ENCODE measurements around the gene COMMD1. TPM values are rescaled to one million over a fixed set of nuclear protein-coding genes. Genes with fewer than 3 reads are reported as not detected.
A peak's percentile ranks its signal among the peaks of the same experiment; 100 is the strongest.

The COMMD1 gene
- total RNA-seq, 2 donors from 2014 or later: 51.1 to 57.8 TPM

DNA sequence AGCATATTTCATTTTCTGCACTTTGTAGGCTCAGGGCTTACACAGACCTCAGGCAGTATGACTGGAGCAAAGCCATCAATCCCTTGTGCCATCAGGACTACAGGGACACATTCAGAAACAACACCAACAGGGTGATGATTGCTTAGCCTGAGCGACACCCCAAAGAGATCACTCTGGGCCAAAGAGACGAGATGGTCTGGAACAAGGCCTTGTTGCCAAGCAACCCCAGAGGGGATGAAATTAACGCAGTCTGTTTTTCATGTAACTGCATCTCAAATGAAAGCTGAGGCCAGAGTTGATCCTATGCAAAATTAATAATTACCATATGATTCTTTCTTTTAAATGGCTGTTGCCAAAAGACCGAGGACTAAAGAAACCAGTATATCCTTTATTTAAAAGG is 270.3 kb downstream of the COMMD1 start:
- Histone ChIP-seq H3K36me3 (no peaks in the 10 kb centered on the region), H3K9me3 (no peaks in the 10 kb centered on the region), H3K27me3 (replicated peaks; ENCODE audit: insufficient read depth) (no peaks in the 10 kb centered on the region), H3K4me3 (no peak overlapping the region), H3K4me1 (ENCODE audit: control insufficient read depth in 1 of 2, low read depth in 2 of 2) (peaks cover 0 to 15% of the 10 kb centered on the region in 2 donors), H3K27ac (no peak overlapping the region)
- TF ChIP-seq, protein P1, sequence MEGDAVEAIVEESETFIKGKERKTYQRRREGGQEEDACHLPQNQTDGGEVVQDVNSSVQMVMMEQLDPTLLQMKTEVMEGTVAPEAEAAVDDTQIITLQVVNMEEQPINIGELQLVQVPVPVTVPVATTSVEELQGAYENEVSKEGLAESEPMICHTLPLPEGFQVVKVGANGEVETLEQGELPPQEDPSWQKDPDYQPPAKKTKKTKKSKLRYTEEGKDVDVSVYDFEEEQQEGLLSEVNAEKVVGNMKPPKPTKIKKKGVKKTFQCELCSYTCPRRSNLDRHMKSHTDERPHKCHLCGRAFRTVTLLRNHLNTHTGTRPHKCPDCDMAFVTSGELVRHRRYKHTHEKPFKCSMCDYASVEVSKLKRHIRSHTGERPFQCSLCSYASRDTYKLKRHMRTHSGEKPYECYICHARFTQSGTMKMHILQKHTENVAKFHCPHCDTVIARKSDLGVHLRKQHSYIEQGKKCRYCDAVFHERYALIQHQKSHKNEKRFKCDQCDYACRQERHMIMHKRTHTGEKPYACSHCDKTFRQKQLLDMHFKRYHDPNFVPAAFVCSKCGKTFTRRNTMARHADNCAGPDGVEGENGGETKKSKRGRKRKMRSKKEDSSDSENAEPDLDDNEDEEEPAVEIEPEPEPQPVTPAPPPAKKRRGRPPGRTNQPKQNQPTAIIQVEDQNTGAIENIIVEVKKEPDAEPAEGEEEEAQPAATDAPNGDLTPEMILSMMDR (IDR thresholded peaks at IDR 0.05): no peak
- ATAC-seq (ENCODE audit: insufficient number of reproducible peaks, low FRiP score, low read depth) (no peak), DNase-seq (ENCODE audit: low spot score) (no peak)

DNA sequence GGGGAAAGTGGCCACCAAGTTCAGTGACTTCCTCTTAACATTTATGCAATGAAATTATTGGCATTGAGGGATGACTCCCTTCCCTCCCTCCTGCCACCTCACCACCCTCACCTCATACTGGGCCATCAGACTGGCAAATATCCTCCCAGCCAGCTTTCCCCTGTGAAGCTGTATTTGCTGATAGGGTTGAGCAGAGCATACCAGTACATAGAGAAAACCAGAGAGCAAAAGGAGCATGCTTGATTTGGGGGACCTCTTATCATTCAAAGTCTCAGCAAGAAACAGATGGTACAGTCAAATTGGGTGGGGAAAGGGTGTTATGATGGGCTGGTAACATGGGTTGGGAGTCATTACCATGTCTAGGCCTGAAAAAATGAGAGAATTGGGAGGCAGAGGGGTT is 271.3 kb downstream of the COMMD1 start:
- ATAC-seq (ENCODE audit: insufficient number of reproducible peaks, low FRiP score, low read depth): no peak
- Histone ChIP-seq H3K4me1 (ENCODE audit: control insufficient read depth in 1 of 2, low read depth in 2 of 2) (peaks cover 0 to 15% of the 10 kb centered on the region in 2 donors), H3K36me3 (no peaks in the 10 kb centered on the region), H3K27ac (no peak overlapping the region), H3K4me3 (no peak overlapping the region), H3K9me3 (no peaks in the 10 kb centered on the region), H3K27me3 (replicated peaks; ENCODE audit: insufficient read depth) (no peaks in the 10 kb centered on the region)
- TF ChIP-seq, protein P1 (IDR thresholded peaks at IDR 0.05): no peak
- no peak for DNase-seq (ENCODE audit: low spot score)

DNA sequence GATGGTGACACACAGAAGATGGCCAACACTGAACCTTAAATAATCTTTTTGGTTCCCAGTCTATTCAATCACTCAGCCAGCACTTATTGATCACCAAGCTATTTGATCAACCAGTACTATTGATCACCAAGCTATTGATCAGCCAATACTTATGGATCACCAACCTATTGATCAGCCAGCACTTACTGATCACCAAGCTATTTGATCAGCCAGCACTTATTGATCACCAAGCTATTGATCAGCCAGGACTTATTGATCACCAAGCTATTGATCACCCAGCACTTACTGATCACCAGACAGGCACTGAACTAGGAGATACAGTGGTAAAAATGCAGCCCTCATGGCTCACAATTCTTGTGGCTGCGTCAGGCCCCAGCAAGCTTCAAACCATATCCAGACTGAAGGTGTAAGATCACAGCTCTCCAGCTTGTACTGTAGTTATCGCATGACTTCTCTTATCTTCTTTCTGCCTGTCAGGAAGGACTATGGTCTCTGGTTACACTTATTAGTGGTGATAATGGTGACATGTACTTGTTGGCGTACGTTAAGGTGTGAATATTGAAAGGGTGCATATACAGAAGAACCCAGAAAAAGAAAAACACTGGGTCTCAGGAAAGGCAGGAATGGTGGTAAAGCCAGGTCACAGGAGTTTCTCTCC is 272.0 kb downstream of the COMMD1 start:
- H3K27ac ChIP-seq: no peak overlapping the region
- ATAC-seq (ENCODE audit: insufficient number of reproducible peaks, low FRiP score, low read depth) (no peak), DNase-seq (ENCODE audit: low spot score) (no peak)
- H3K4me3 ChIP-seq: no peak overlapping the region
- H3K36me3 ChIP-seq: no peaks in the 10 kb centered on the region
- H3K27me3 ChIP-seq (replicated peaks; ENCODE audit: insufficient read depth): no peaks in the 10 kb centered on the region
- peaks cover 0 to 15% of the 10 kb centered on the region in 2 donors for H3K4me1 ChIP-seq (ENCODE audit: control insufficient read depth in 1 of 2, low read depth in 2 of 2)
- H3K9me3 ChIP-seq: no peaks in the 10 kb centered on the region
- TF ChIP-seq, protein P1 (IDR thresholded peaks at IDR 0.05): no peak

DNA sequence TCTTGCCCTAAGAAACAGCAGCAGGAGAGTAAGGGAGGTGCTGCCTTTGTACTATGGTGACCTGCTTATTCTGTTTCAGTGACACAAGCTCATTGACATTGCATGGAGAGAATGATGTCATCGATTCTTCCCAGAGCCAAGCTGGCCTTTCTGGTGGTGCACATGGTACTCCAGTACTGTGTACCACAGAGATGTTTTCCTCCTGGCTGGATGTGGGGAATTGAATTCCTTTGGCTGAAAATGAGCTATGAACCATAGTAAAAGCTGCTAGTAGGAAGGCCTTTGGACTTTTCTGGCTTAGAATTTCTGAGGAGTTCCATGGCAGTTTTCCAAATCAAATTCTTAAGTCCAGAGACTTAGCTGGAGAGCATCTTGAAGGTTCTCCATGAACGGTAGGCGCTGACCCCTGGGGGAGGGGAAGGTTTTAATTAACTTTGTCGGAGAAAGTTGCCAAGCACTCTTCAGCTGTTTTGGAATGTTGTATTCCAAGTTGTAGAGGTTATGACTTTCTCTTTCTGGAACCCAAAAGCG is 273.3 kb downstream of the COMMD1 start:
- Histone ChIP-seq H3K36me3 (no peaks in the 10 kb centered on the region), H3K9me3 (no peaks in the 10 kb centered on the region), H3K27me3 (replicated peaks; ENCODE audit: insufficient read depth) (no peaks in the 10 kb centered on the region), H3K4me3 (no peak overlapping the region), H3K4me1 (ENCODE audit: control insufficient read depth in 1 of 2, low read depth in 2 of 2) (peaks cover 0 to 15% of the 10 kb centered on the region in 2 donors), H3K27ac (peak overlapping the region; percentile 53 to 74)
- ATAC-seq (ENCODE audit: insufficient number of reproducible peaks, low FRiP score, low read depth) (peak; percentile 88), DNase-seq (ENCODE audit: low spot score) (no peak)
- TF ChIP-seq, protein P1 (IDR thresholded peaks at IDR 0.05): no peak

DNA sequence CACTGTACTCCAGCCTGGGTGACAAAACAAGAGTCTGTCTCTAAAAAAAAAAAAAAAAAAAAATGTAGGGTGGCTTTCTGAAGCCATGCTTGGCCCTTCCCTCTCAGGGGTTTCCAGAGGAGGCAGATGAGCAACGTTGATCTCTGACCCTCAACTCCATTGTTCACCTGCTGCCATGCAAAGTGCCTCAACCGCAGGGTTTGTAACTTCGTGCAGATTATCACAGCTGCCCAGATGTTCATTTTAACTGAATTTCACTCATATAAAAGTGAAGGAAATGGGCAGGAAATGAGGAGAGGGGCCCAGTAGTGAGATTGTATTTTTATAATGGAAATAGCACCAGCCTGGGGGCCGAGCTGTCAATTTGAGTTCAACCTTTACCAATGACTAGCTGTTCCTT is 275.5 kb downstream of the COMMD1 start:
- Histone ChIP-seq H3K4me3 (no peak overlapping the region), H3K27me3 (replicated peaks; ENCODE audit: insufficient read depth) (no peaks in the 10 kb centered on the region), H3K36me3 (no peaks in the 10 kb centered on the region), H3K27ac (no peak overlapping the region), H3K4me1 (ENCODE audit: control insufficient read depth in 1 of 2, low read depth in 2 of 2) (peaks cover 0 to 15% of the 10 kb centered on the region in 2 donors), H3K9me3 (no peaks in the 10 kb centered on the region)
- TF ChIP-seq, protein P1 (IDR thresholded peaks at IDR 0.05): no peak
- DNase-seq (ENCODE audit: low spot score) (no peak), ATAC-seq (ENCODE audit: insufficient number of reproducible peaks, low FRiP score, low read depth) (no peak)
